Measurements from ENCODE around the gene DPYD. TPM values are rescaled to one million over a fixed set of nuclear protein-coding genes. Genes with fewer than 3 reads are reported as not detected.

Gene DPYD
- total RNA-seq, 2 donors from 2014 or later, result 4.9 to 11.7 TPM

- Histone ChIP-seq H3K4me1 (no peaks in the 10 kb centered on the region), H3K9me3 (no peaks in the 10 kb centered on the region), H3K27ac (no peak overlapping the region), H3K36me3 (no peaks in the 10 kb centered on the region), H3K4me3 (no peak overlapping the region), H3K9ac (ENCODE audit: low read depth in 2 of 2, low read length in 2 of 2) (no peak overlapping the region), H3K27me3 (no peaks in the 10 kb centered on the region)
- TF ChIP-seq, protein P1, sequence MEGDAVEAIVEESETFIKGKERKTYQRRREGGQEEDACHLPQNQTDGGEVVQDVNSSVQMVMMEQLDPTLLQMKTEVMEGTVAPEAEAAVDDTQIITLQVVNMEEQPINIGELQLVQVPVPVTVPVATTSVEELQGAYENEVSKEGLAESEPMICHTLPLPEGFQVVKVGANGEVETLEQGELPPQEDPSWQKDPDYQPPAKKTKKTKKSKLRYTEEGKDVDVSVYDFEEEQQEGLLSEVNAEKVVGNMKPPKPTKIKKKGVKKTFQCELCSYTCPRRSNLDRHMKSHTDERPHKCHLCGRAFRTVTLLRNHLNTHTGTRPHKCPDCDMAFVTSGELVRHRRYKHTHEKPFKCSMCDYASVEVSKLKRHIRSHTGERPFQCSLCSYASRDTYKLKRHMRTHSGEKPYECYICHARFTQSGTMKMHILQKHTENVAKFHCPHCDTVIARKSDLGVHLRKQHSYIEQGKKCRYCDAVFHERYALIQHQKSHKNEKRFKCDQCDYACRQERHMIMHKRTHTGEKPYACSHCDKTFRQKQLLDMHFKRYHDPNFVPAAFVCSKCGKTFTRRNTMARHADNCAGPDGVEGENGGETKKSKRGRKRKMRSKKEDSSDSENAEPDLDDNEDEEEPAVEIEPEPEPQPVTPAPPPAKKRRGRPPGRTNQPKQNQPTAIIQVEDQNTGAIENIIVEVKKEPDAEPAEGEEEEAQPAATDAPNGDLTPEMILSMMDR (IDR thresholded peaks at IDR 0.05), result no peak
- DNase-seq, result no peak
- intact Hi-C loops (cut with DNase I), result no loop called here
Measured at GRCh38 chr1:97913506-97914139, 7.2 kb downstream of the DPYD start.

GRCh38 chr1:97911266-97912215, 9.3 kb downstream of the DPYD start:
- H3K27ac ChIP-seq, result no peak overlapping the region
- no peaks in the 10 kb centered on the region for H3K4me1 ChIP-seq
- H3K36me3 ChIP-seq, result no peaks in the 10 kb centered on the region
- DNase-seq, result no peak
- H3K27me3 ChIP-seq, result no peaks in the 10 kb centered on the region
- H3K9me3 ChIP-seq, result no peaks in the 10 kb centered on the region
- intact Hi-C loops (cut with DNase I), result no loop called here
- no peak overlapping the region for H3K9ac ChIP-seq (ENCODE audit: low read depth in 2 of 2, low read length in 2 of 2)
- TF ChIP-seq, protein P1 (IDR thresholded peaks at IDR 0.05), result no peak
- no peak overlapping the region for H3K4me3 ChIP-seq

GRCh38 chr1:97909266-97909665, 11.6 kb downstream of the DPYD start:
- DNase-seq, result no peak
- no peak overlapping the region for H3K9ac ChIP-seq (ENCODE audit: low read depth in 2 of 2, low read length in 2 of 2)
- no peaks in the 10 kb centered on the region for H3K27me3 ChIP-seq
- no peak overlapping the region for H3K4me3 ChIP-seq
- H3K27ac ChIP-seq, result no peak overlapping the region
- TF ChIP-seq, protein P1 (IDR thresholded peaks at IDR 0.05), result no peak
- intact Hi-C loops (cut with DNase I), result no loop called here
- H3K9me3 ChIP-seq, result no peaks in the 10 kb centered on the region
- H3K4me1 ChIP-seq, result no peaks in the 10 kb centered on the region
- H3K36me3 ChIP-seq, result no peaks in the 10 kb centered on the region

DNA sequence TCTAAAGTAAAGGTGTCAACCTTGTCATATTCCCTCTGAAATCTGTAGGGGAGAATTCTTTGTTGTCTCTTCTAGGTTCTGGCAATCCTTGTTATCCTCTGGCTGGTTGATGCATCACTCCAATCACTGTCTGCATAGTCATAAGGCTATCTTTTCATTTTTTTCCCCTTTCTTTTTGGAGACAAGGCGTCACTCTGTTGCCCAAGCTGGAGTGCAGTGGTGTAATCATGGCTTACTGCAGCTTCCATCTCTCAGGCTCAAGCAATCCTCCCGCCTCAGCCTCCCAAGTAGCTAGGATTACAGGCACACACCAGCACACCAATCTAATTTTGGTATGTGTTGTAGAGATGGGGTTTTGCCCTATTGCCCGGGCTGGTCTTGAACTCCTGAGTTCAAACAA, 12.9 kb downstream of the DPYD start:
- Histone ChIP-seq H3K27me3 (no peaks in the 10 kb centered on the region), H3K9ac (ENCODE audit: low read depth in 2 of 2, low read length in 2 of 2) (no peak overlapping the region), H3K27ac (no peak overlapping the region), H3K9me3 (no peaks in the 10 kb centered on the region), H3K36me3 (no peaks in the 10 kb centered on the region), H3K4me3 (no peak overlapping the region), H3K4me1 (no peaks in the 10 kb centered on the region)
- TF ChIP-seq, protein P1 (IDR thresholded peaks at IDR 0.05), result no peak
- intact Hi-C loops (cut with DNase I), result no loop called here
- no peak for DNase-seq

DNA sequence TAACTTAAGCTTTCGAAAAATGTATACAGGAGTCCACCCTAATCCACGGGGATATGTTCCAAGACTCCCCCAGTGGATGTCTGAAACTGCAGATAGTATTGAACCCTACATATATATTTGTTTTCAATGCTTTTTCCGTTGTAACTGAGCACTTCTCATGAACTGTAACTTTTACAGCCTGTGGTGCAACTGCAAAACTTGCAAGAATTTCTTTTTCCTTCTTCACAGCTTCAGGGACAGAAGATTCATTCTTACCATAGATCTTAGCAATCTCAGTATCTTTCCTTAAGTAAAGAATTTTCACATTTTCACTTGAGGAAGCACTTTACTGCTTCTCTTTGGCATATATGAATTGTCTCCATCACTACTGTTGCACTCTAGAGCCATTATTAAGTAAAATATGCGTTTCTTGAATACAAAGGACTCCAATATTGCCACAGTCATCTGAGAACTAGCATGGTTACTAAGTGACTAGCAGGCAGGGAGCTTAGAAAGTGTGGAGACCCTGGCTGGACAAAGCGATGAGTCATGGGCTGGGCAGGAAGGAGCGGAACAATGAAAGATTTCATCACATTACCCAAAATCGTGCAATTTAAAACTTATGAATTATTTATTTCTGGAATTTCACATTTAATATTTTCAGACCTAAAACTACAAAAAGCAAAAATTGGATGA, 14.1 kb downstream of the DPYD start:
- intact Hi-C loops (cut with DNase I), result no loop called here
- H3K4me1 ChIP-seq, result no peaks in the 10 kb centered on the region
- DNase-seq, result no peak

More for the DNA sequence above, 14.1 kb downstream of the DPYD start:
- Histone ChIP-seq H3K9ac (ENCODE audit: low read depth in 2 of 2, low read length in 2 of 2) (no peak overlapping the region), H3K36me3 (no peaks in the 10 kb centered on the region), H3K27me3 (no peaks in the 10 kb centered on the region), H3K27ac (no peak overlapping the region), H3K4me3 (no peak overlapping the region), H3K9me3 (no peaks in the 10 kb centered on the region)
- TF ChIP-seq, protein P1 (IDR thresholded peaks at IDR 0.05), result no peak

Measured in colonic mucosa (tissue), 4 donors.